Common myeloid progenitor, CD34-positive (primary cell): ENCODE measurements around the gene ATIC.

Experiments
- CTCF ChIA-PET: fragments of 350-600 bp; sonication (Branson Sonifier 250); formaldehyde crosslinking; loops from one replicate; lab custom pipeline; 2021; ENCODE audit warnings: antibody characterized with exemption; lab: Charles Lee
- POLR2A ChIA-PET: fragments of 350-600 bp; sonication (Branson Sonifier 250); formaldehyde crosslinking; loops from one replicate; lab custom pipeline; 2021; ENCODE audit warnings: antibody characterized with exemption; lab: Charles Lee
- DNase-seq, 3 donors: peaks; one replicate each; pipeline versions ENCODE4 v3.0.0 to v3.0.0-alpha.2; 2013
- H3K27ac ChIP-seq, 2 experiments: 1 replicate in 1 of 2; 2 replicates in 1 of 2; pipeline ENCODE4 v1.7.0; 2013; ENCODE audit warnings: inconsistent platforms in 2 of 2, low read length in 2 of 2, mild to moderate bottlenecking in 2 of 2, low read depth in 1 of 2, moderate library complexity in 1 of 2; ENCODE audit not compliant: severe bottlenecking in 2 of 2, insufficient read depth in 1 of 2, poor library complexity in 1 of 2
- H3K27me3 ChIP-seq, 5 experiments: replicated peaks in 2 of 5; 1 replicate in 3 of 5; 2 replicates in 2 of 5; pipeline versions ENCODE4 v1.6.1 to v1.7.0; 2013; ENCODE audit warnings: low read length in 4 of 5, mild to moderate bottlenecking in 2 of 5, moderate library complexity in 2 of 5, inconsistent platforms in 1 of 5; ENCODE audit not compliant: insufficient read depth in 5 of 5, control insufficient read depth in 4 of 5
- H3K36me3 ChIP-seq, 4 experiments: 1 replicate in 2 of 4; 2 replicates in 2 of 4; pipeline versions ENCODE4 v1.6.1 to v1.7.0; 2013; ENCODE audit warnings: low read length in 3 of 4, control low read depth in 1 of 4, mild to moderate bottlenecking in 1 of 4; ENCODE audit not compliant: control insufficient read depth in 4 of 4, insufficient read depth in 4 of 4
- H3K4me1 ChIP-seq, 4 experiments: 1 replicate in 3 of 4; 2 replicates in 1 of 4; pipeline versions ENCODE4 v1.6.1 to v1.7.1; 2013; ENCODE audit warnings: low read length in 3 of 4, mild to moderate bottlenecking in 3 of 4, control low read depth in 1 of 4, inconsistent platforms in 1 of 4, moderate library complexity in 1 of 4; ENCODE audit not compliant: control insufficient read depth in 4 of 4, insufficient read depth in 4 of 4; ENCODE audit errors: control extremely low read depth in 1 of 4
- H3K4me3 ChIP-seq, 7 experiments: 1 replicate in 4 of 7; 2 replicates in 3 of 7; pipeline versions ENCODE4 v1.5.1 to v1.7.0; 2013; ENCODE audit warnings: mild to moderate bottlenecking in 7 of 7, low read length in 6 of 7, moderate library complexity in 6 of 7, inconsistent platforms in 2 of 7, low read depth in 2 of 7, control low read depth in 1 of 7; ENCODE audit not compliant: insufficient read depth in 4 of 7, control insufficient read depth in 1 of 7; ENCODE audit errors: extremely low read depth in 1 of 7
- H3K9me3 ChIP-seq, 5 experiments: 1 replicate in 4 of 5; 2 replicates in 1 of 5; pipeline versions ENCODE4 v1.6.1 to v1.7.1; 2013; ENCODE audit warnings: low read length in 4 of 5, mild to moderate bottlenecking in 2 of 5, inconsistent platforms in 1 of 5, low read depth in 1 of 5, moderate library complexity in 1 of 5; ENCODE audit not compliant: control insufficient read depth in 4 of 5, insufficient read depth in 2 of 5; ENCODE audit errors: control extremely low read depth in 1 of 5
- WGBS: methylation state at CpG from one replicate; pipeline ENCODE4 v1.1.5; 2013; ENCODE audit not compliant: insufficient coverage; 5-methylcytosine and 5-hydroxymethylcytosine counted together

ATIC gene

GRCh38 chr2:215390550-215390913 lies 78.7 kb downstream of the ATIC start:
- DNase-seq, result no peak
- Histone ChIP-seq H3K4me1 (no peaks in the 10 kb centered on the region), H3K27ac (no peak overlapping the region), H3K4me3 (no peak overlapping the region), H3K36me3 (no peaks in the 10 kb centered on the region), H3K27me3 (no peaks in the 10 kb centered on the region), H3K9me3 (no peaks in the 10 kb centered on the region)
- ChIA-PET POLR2A (no interaction called here), CTCF (interaction anchor here (1.0 kb wide), 1 partner anchor 40 kb away, joined by 3 read pairs; no protein-coding TSS in a partner anchor)
- WGBS, result 100% methylated on average over 1 of the region's 2 CpGs

GRCh38 chr2:215391531-215391930 lies 79.7 kb downstream of the ATIC start:
- no peak for DNase-seq
- no peak overlapping the region for H3K27ac ChIP-seq
- no peaks in the 10 kb centered on the region for H3K27me3 ChIP-seq
- POLR2A ChIA-PET, result no interaction called here
- 100% methylated on average over 1 of the region's 5 CpGs for WGBS
- no peak overlapping the region for H3K4me3 ChIP-seq
- H3K36me3 ChIP-seq, result no peaks in the 10 kb centered on the region
- CTCF ChIA-PET, result interaction anchor here (1.0 kb wide), 1 partner anchor 41 kb away, joined by 3 read pairs; no protein-coding TSS in a partner anchor
- H3K9me3 ChIP-seq, result no peaks in the 10 kb centered on the region
- no peaks in the 10 kb centered on the region for H3K4me1 ChIP-seq

DNA sequence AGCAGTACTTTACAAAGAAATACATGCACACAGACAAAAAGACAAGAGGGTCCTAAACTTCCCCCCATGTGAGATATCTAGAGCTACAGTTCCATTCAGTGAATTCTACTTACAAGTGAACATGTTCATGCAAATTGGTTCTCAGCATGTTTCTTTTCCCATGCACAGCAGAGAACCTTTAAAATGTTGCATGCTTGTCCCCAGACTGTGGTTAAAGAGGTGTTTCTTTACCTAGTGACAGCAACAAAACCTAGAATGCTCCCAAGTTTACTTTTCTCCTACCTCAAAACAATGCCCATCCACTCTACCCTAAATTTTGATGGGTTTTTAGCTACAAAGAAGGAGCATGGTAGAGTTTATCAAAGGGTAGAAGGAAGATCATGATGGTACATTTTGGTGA lies 80.3 kb downstream of the ATIC start:
- Histone ChIP-seq H3K36me3 (no peaks in the 10 kb centered on the region), H3K27ac (no peak overlapping the region), H3K4me1 (no peaks in the 10 kb centered on the region), H3K27me3 (no peaks in the 10 kb centered on the region), H3K9me3 (no peaks in the 10 kb centered on the region), H3K4me3 (no peak overlapping the region)
- ChIA-PET CTCF (no interaction called here), POLR2A (no interaction called here)
- DNase-seq, result no peak

DNA sequence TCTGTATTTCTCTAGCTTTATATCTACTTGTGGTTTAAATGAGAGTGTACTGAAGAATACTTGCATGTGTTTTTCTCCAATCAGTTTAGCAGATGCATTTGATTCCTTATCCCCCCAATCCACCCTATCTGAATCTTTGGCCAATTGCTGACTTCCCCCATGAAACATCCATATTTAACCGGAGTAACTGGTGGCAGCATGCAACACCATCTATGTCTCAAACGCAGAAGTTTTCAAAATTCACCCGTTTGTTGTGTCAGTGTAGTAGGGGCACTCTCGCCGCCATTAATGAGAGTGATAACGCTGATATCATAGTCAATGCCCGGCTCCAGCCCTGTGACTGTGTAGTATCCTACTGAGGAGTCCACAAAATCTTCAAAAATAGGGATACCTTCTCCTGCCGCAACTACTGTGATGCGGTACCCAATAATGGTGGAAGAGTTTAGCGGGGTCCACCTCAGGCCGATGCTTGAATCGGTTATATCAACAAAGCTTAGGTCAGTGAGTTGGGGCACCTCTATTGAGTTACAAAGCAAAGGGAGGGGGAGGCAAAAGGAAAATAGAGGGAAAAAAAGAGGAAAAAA lies 80.9 kb downstream of the ATIC start:
- WGBS, result over 99% methylated on average over 12 of the region's 12 CpGs
- Histone ChIP-seq H3K27ac (no peak overlapping the region), H3K36me3 (no peaks in the 10 kb centered on the region), H3K9me3 (no peaks in the 10 kb centered on the region), H3K27me3 (no peaks in the 10 kb centered on the region), H3K4me3 (no peak overlapping the region), H3K4me1 (no peaks in the 10 kb centered on the region)
- ChIA-PET POLR2A (no interaction called here), CTCF (no interaction called here)
- no peak for DNase-seq

- H3K9me3 ChIP-seq, result no peaks in the 10 kb centered on the region
- no peaks in the 10 kb centered on the region for H3K4me1 ChIP-seq
- no peaks in the 10 kb centered on the region for H3K27me3 ChIP-seq
- H3K36me3 ChIP-seq, result no peaks in the 10 kb centered on the region
- no peak overlapping the region for H3K4me3 ChIP-seq
- WGBS, result 92% methylated on average over 6 of the region's 7 CpGs
- CTCF ChIA-PET, result no interaction called here
- H3K27ac ChIP-seq, result no peak overlapping the region
- POLR2A ChIA-PET, result no interaction called here
- DNase-seq, result no peak
These were observed 82.4 kb downstream of the ATIC start for GRCh38 chr2:215394102-215394805.

DNA sequence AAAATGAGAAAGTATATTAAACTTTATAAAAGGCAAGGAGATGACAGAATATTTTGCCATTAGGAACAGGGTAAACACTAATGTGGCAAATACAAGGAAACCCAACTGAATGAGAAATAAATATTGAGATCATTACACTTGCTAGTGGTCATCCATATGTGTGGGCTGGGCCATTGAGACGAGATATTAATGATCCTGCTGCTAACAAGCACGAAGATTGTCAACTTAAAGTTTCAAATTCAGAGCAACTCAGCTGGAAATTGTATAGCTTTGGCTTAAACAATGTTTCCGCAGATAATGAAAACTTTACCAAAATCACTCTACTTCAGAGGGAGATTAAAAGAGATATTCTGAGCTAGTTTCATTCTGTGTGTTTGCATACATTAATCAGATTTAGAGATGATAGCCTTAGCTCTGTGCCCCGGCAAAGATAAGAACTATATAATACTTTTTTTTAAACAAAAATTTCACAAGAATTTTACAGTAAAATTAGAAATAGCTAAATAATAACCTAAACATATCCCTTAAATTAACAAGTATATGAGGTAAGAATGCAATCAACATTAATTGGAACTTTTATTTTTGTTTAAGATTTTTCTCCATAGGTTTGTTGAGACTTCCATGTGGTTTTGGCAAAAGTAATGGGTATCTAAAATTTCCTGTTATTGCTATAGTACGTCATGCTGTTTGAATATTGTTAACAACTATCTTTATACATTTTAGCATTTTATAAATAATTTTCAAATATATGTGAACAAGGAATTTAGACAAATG lies 84.0 kb downstream of the ATIC start:
- CTCF ChIA-PET, result no interaction called here
- H3K27me3 ChIP-seq, result no peaks in the 10 kb centered on the region
- no peaks in the 10 kb centered on the region for H3K36me3 ChIP-seq
- 100% methylated on average over 1 of the region's 5 CpGs for WGBS
- H3K27ac ChIP-seq, result no peak overlapping the region
- H3K9me3 ChIP-seq, result no peaks in the 10 kb centered on the region
- H3K4me1 ChIP-seq, result no peaks in the 10 kb centered on the region
- H3K4me3 ChIP-seq, result no peak overlapping the region
- POLR2A ChIA-PET, result no interaction called here
- DNase-seq, result no peak
